ENCODE measurements around the gene SLC22A23.

Gene SLC22A23

GRCh38 chr6:3444276-3445088 is 12.4 kb downstream of the SLC22A23 start:
- no peak for DNase-seq

- no peak for DNase-seq
These were observed 13.7 kb downstream of the SLC22A23 start for GRCh38 chr6:3443221-3443515.

GRCh38 chr6:3442431-3443220 is 14.2 kb downstream of the SLC22A23 start:
- no peak for DNase-seq

- no peak for DNase-seq
These were observed 15.9 kb downstream of the SLC22A23 start for GRCh38 chr6:3440911-3441310.

GRCh38 chr6:3439961-3440360 is 16.9 kb downstream of the SLC22A23 start:
- DNase-seq = no peak

- peak; percentile 66 for DNase-seq
These were observed 18.4 kb downstream of the SLC22A23 start for GRCh38 chr6:3438190-3439167.

GRCh38 chr6:3433005-3433404 is 23.8 kb downstream of the SLC22A23 start:
- no peak for DNase-seq

GRCh38 chr6:3432416-3432815 is 24.4 kb downstream of the SLC22A23 start:
- DNase-seq = no peak

GRCh38 chr6:3431994-3432393 is 24.9 kb downstream of the SLC22A23 start:
- DNase-seq = no peak

GRCh38 chr6:3429211-3429610 is 27.6 kb downstream of the SLC22A23 start:
- DNase-seq = no peak

- DNase-seq = no peak
These were observed 28.1 kb downstream of the SLC22A23 start for GRCh38 chr6:3428700-3429099.

GRCh38 chr6:3428247-3428646 is 28.6 kb downstream of the SLC22A23 start:
- no peak for DNase-seq

GRCh38 chr6:3427687-3428085 is 29.2 kb downstream of the SLC22A23 start:
- no peak for DNase-seq

- no peak for DNase-seq
These were observed 29.7 kb downstream of the SLC22A23 start for GRCh38 chr6:3426927-3427686.

GRCh38 chr6:3426091-3426926 is 30.5 kb downstream of the SLC22A23 start:
- DNase-seq = no peak

- DNase-seq = no peak
These were observed 31.3 kb downstream of the SLC22A23 start for GRCh38 chr6:3425574-3425973.

- DNase-seq = no peak
These were observed 32.5 kb downstream of the SLC22A23 start for GRCh38 chr6:3424185-3424927.

- no peak for DNase-seq
These were observed 33.2 kb downstream of the SLC22A23 start for GRCh38 chr6:3423439-3424184.

- no peak for DNase-seq
These were observed 34.3 kb downstream of the SLC22A23 start for GRCh38 chr6:3422435-3423070.

All from NCI-H748 treated with DMSO at 0.1 percent for 48 hours (cell line).